ENCODE results near the gene TOP1.

Gene TOP1

GRCh38 chr20:41081276-41081814 lies 52.7 kb downstream of the TOP1 start:
- no peak for DNase-seq (ENCODE audit: low read depth, low spot score)
- ChIA-PET CTCF (interaction anchor here (1.2 to 21.9 kb wide), 5 partner anchors 16 to 118 kb away, joined by 3 to 307 read pairs (median 26); no protein-coding TSS in a partner anchor), POLR2A (no interaction called here)
- TF ChIP-seq, protein P1, sequence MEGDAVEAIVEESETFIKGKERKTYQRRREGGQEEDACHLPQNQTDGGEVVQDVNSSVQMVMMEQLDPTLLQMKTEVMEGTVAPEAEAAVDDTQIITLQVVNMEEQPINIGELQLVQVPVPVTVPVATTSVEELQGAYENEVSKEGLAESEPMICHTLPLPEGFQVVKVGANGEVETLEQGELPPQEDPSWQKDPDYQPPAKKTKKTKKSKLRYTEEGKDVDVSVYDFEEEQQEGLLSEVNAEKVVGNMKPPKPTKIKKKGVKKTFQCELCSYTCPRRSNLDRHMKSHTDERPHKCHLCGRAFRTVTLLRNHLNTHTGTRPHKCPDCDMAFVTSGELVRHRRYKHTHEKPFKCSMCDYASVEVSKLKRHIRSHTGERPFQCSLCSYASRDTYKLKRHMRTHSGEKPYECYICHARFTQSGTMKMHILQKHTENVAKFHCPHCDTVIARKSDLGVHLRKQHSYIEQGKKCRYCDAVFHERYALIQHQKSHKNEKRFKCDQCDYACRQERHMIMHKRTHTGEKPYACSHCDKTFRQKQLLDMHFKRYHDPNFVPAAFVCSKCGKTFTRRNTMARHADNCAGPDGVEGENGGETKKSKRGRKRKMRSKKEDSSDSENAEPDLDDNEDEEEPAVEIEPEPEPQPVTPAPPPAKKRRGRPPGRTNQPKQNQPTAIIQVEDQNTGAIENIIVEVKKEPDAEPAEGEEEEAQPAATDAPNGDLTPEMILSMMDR (IDR thresholded peaks at IDR 0.05; ENCODE audit: insufficient read depth, low read length, missing control alignments), result no peak
- H3K4me3 ChIP-seq (ENCODE audit: low read depth, low read length), result no peak overlapping the region

- TF ChIP-seq, protein P1 (IDR thresholded peaks at IDR 0.05; ENCODE audit: insufficient read depth, low read length, missing control alignments), result no peak
- ChIA-PET POLR2A (no interaction called here), CTCF (interaction anchor here (1.2 to 21.9 kb wide), 4 partner anchors 15 to 119 kb away, joined by 3 to 307 read pairs (median 58); no protein-coding TSS in a partner anchor)
- no peak for DNase-seq (ENCODE audit: low read depth, low spot score)
- no peak overlapping the region for H3K4me3 ChIP-seq (ENCODE audit: low read depth, low read length)
Observed at GRCh38 chr20:41082306-41082705, 53.7 kb downstream of the TOP1 start.

GRCh38 chr20:41085606-41086005 lies 57.0 kb downstream of the TOP1 start:
- CTCF ChIA-PET, result interaction anchor here (0.8 to 3.5 kb wide), 3 partner anchors 9 to 10 kb away, joined by 3 to 27 read pairs (median 4); no protein-coding TSS in a partner anchor
- POLR2A ChIA-PET, result no interaction called here

GRCh38 chr20:41086402-41087324 lies 58.0 kb downstream of the TOP1 start:
- POLR2A ChIA-PET, result no interaction called here
- CTCF ChIA-PET, result interaction anchor here (1.3 to 3.5 kb wide), 5 partner anchors 9 to 124 kb away, joined by 3 to 27 read pairs (median 17); no protein-coding TSS in a partner anchor
- DNase-seq (ENCODE audit: low read depth, low spot score), result no peak
- H3K4me3 ChIP-seq (ENCODE audit: low read depth, low read length), result no peak overlapping the region
- TF ChIP-seq, protein P1 (IDR thresholded peaks at IDR 0.05; ENCODE audit: insufficient read depth, low read length, missing control alignments), result no peak

More at GRCh38 chr20:41085606-41086005, 57.0 kb downstream of the TOP1 start:
- no peak overlapping the region for H3K4me3 ChIP-seq (ENCODE audit: low read depth, low read length)
- TF ChIP-seq, protein P1 (IDR thresholded peaks at IDR 0.05; ENCODE audit: insufficient read depth, low read length, missing control alignments), result no peak
- no peak for DNase-seq (ENCODE audit: low read depth, low spot score)

DNA sequence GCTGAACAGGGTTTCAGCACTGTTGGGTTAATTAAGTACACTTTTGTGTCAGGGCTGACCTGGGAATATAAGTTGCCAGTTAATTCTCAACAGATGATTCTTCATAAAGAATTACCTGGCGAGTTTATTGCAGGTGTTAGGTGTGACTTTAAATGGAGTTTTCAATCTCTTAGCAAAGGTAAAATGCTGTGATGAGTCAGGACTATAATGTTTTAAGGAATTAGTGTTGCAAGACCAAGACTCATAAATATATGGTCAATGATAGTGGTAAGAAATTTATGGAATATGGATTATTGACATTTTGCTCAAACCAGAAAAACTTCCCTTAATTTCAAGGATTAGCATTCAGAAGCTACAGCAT lies 58.7 kb downstream of the TOP1 start:
- no peak for DNase-seq (ENCODE audit: low read depth, low spot score)
- TF ChIP-seq, protein P1 (IDR thresholded peaks at IDR 0.05; ENCODE audit: insufficient read depth, low read length, missing control alignments), result no peak
- H3K4me3 ChIP-seq (ENCODE audit: low read depth, low read length), result no peak overlapping the region
- CTCF ChIA-PET, result interaction anchor here (1.3 to 3.5 kb wide), 7 partner anchors 8 to 125 kb away, joined by 3 to 27 read pairs (median 7); no protein-coding TSS in a partner anchor
- POLR2A ChIA-PET, result no interaction called here

DNA sequence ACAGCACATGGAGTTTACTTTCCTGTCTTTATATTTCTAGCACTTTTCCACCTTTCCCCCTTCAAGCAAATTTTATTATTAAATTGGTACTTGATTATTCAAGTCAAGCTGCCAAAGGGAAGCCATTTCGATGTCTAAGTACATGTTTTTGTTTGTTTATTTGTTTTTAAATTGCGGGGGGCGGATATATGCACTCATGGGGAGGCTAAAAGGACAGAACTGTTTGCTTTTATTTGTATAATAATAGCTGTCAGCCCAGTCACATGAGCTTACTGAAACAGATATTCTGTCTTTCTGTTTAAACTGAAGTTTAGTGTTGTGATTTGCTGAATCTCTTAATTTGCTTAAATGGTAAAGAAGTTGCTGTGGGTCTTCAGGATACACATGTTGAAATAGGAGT lies 59.2 kb downstream of the TOP1 start:
- no peak overlapping the region for H3K4me3 ChIP-seq (ENCODE audit: low read depth, low read length)
- CTCF ChIA-PET, result interaction anchor here (1.3 to 3.5 kb wide), 7 partner anchors 8 to 125 kb away, joined by 3 to 27 read pairs (median 7); no protein-coding TSS in a partner anchor
- POLR2A ChIA-PET, result no interaction called here
- TF ChIP-seq, protein P1 (IDR thresholded peaks at IDR 0.05; ENCODE audit: insufficient read depth, low read length, missing control alignments), result no peak
- no peak for DNase-seq (ENCODE audit: low read depth, low spot score)

Data from AG04449 (cell line).